Tibial nerve (tissue), 4 donors: ENCODE data around the gene MEX3B.

Source experiments
- CTCF ChIP-seq, 5 experiments: fragments of 200-600 bp in 3 of 5; fragments of 450-650 bp in 2 of 5; sonication (generic) in 3 of 5; IDR thresholded peaks; one replicate each; pipeline ENCODE4 v1.5.1; 2016 to 2019; ENCODE audit warnings: antibody characterized with exemption in 5 of 5, mild to moderate bottlenecking in 3 of 5, moderate library complexity in 2 of 5
- EP300 ChIP-seq, 2 donors: sonication (generic); formaldehyde crosslinking; IDR thresholded peaks; one replicate each; pipeline ENCODE4 v1.6.1; 2017; ENCODE audit warnings: antibody characterized with exemption in 2 of 2, mild to moderate bottlenecking in 1 of 2
- POLR2A ChIP-seq, 2 donors: fragments of 450-650 bp; IDR thresholded peaks; one replicate each; pipeline ENCODE4 v1.6.1; 2017; ENCODE audit warnings: antibody characterized with exemption in 2 of 2, mild to moderate bottlenecking in 2 of 2, moderate library complexity in 2 of 2

DNA sequence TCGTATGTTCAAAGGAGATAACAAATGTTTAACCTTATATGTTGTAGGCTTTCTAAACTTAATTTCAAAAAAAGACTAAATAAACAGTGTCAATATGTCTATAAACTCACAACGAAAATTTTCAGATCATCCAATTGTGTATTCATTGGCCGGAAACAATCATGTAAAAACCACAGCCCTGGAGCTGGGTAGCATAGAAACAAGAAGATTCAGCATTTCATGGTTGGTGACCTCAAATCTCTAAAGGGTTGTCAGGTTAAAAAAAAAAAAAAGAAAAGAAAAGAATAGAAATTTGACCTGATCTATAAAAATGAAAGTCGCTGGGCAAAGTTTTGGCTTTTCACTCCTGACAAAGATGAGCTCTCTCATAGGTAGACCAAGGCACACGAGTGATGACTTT, 13.9 kb downstream of the MEX3B start:
- no peak for TF ChIP-seq CTCF (IDR thresholded peaks at IDR 0.05)
- no peak for TF ChIP-seq POLR2A (IDR thresholded peaks at IDR 0.05)
- TF ChIP-seq EP300 (IDR thresholded peaks at IDR 0.05) = no peak
